Loucy (cell line): ENCODE results near the gene TMEM134.

Experiments used
- CTCF ChIP-seq: fragments of 200-600 bp; sonication (generic); conservative IDR thresholded peaks from 2 replicates; pipeline ENCODE4 v1.5.1; 2014; ENCODE audit warnings: mild to moderate bottlenecking, antibody characterized with exemption, low read length
- EZH2phosphoT487 ChIP-seq: fragments of 200-600 bp; IDR thresholded peaks from 2 replicates; pipeline ENCODE4 v1.6.1; 2018; ENCODE audit warnings: antibody characterized with exemption, mild to moderate bottlenecking, moderate library complexity, borderline replicate concordance

- TF ChIP-seq CTCF (no peak), EZH2phosphoT487 (no peak)
Observed at GRCh38 chr11:67453816-67454732, 15.0 kb downstream of the TMEM134 start.
